Measurements from ENCODE around the gene STN1.

STN1 gene

GRCh38 chr10:103929381-103929921 lies 11.5 kb upstream of the STN1 start:
- no peak for DNase-seq (ENCODE audit: low read depth in 2 of 2)

- DNase-seq (ENCODE audit: low read depth in 2 of 2) = no peak
Measured at GRCh38 chr10:103928784-103929183, 10.8 kb upstream of the STN1 start.

- no peak for DNase-seq (ENCODE audit: low read depth in 2 of 2)
Measured at GRCh38 chr10:103926722-103927319, 8.8 kb upstream of the STN1 start.

- no peak for DNase-seq (ENCODE audit: low read depth in 2 of 2)
Measured at GRCh38 chr10:103925591-103925990, 7.6 kb upstream of the STN1 start.

GRCh38 chr10:103923502-103923901 lies 5.5 kb upstream of the STN1 start:
- no peak for DNase-seq (ENCODE audit: low read depth in 2 of 2)

GRCh38 chr10:103922659-103923058 lies 4.7 kb upstream of the STN1 start:
- DNase-seq (ENCODE audit: low read depth in 2 of 2) = no peak

GRCh38 chr10:103921750-103922195 lies 3.8 kb upstream of the STN1 start:
- DNase-seq (ENCODE audit: low read depth in 2 of 2) = no peak

- DNase-seq (ENCODE audit: low read depth in 2 of 2) = no peak
Measured at GRCh38 chr10:103921248-103921647, 3.3 kb upstream of the STN1 start.

- DNase-seq (ENCODE audit: low read depth in 2 of 2) = no peak
Measured at GRCh38 chr10:103919648-103920025, 1.7 kb upstream of the STN1 start.

- no peak for DNase-seq (ENCODE audit: low read depth in 2 of 2)
Measured at GRCh38 chr10:103917302-103918052, 507 bp downstream of the STN1 start.

GRCh38 chr10:103916876-103917275 lies 1.1 kb downstream of the STN1 start:
- DNase-seq (ENCODE audit: low read depth in 2 of 2) = no peak

GRCh38 chr10:103916254-103916653 lies 1.7 kb downstream of the STN1 start:
- DNase-seq (ENCODE audit: low read depth in 2 of 2) = no peak

GRCh38 chr10:103915796-103916195 lies 2.2 kb downstream of the STN1 start:
- DNase-seq (ENCODE audit: low read depth in 2 of 2) = no peak

- no peak for DNase-seq (ENCODE audit: low read depth in 2 of 2)
Measured at GRCh38 chr10:103912759-103913158, 5.2 kb downstream of the STN1 start.

- no peak for DNase-seq (ENCODE audit: low read depth in 2 of 2)
Measured at GRCh38 chr10:103911021-103911459, 6.9 kb downstream of the STN1 start.

GRCh38 chr10:103910442-103911012 lies 7.5 kb downstream of the STN1 start:
- no peak for DNase-seq (ENCODE audit: low read depth in 2 of 2)

GRCh38 chr10:103905441-103905840 lies 12.5 kb downstream of the STN1 start:
- no peak for DNase-seq (ENCODE audit: low read depth in 2 of 2)

- no peak for DNase-seq (ENCODE audit: low read depth in 2 of 2)
Measured at GRCh38 chr10:103901299-103901698, 16.7 kb downstream of the STN1 start.

GRCh38 chr10:103899312-103899711 lies 18.7 kb downstream of the STN1 start:
- DNase-seq (ENCODE audit: low read depth in 2 of 2) = no peak

GRCh38 chr10:103897241-103897774 lies 20.7 kb downstream of the STN1 start:
- DNase-seq (ENCODE audit: low read depth in 2 of 2) = no peak

- no peak for DNase-seq (ENCODE audit: low read depth in 2 of 2)
Measured at GRCh38 chr10:103896225-103896624, 21.8 kb downstream of the STN1 start.

- DNase-seq (ENCODE audit: low read depth in 2 of 2) = no peak
Measured at GRCh38 chr10:103895411-103896186, 22.4 kb downstream of the STN1 start.
